HepG2 (cell line): ENCODE results near the gene BASP1.

Experiments
- FOXA3 ChIP-seq: IDR thresholded peaks from 2 replicates; pipeline ENCODE4 v1.6.1; 2016; ENCODE audit warnings: missing genetic modification reagents, missing compliant biosample characterization
- RFX5 ChIP-seq: IDR thresholded peaks from 2 replicates; pipeline ENCODE4 v1.6.1; 2011; ENCODE audit warnings: low read depth, low read length, improper control_type of control experiment
- RORA ChIP-seq: sonication (generic); formaldehyde crosslinking; IDR thresholded peaks from 2 replicates; pipeline ENCODE4 v1.5.0; 2020; ENCODE audit warnings: mild to moderate bottlenecking, missing genetic modification reagents, moderate library complexity
- ZNF768 ChIP-seq: sonication (generic); formaldehyde crosslinking; IDR thresholded peaks from 2 replicates; pipeline ENCODE4 v1.4.0; 2020; ENCODE audit warnings: missing genetic modification reagents
- TF ChIP-seq, protein P1 (sequence below): sonication (generic); formaldehyde crosslinking; IDR thresholded peaks from 2 replicates; pipeline ENCODE4 v1.4.0; 2020; ENCODE audit warnings: missing genetic modification reagents
- TF ChIP-seq, protein P2 (sequence below): sonication (generic); formaldehyde crosslinking; IDR thresholded peaks from 2 replicates; pipeline ENCODE4 v1.9.0; 2021; ENCODE audit warnings: missing genetic modification reagents, borderline replicate concordance
- TF ChIP-seq, protein P3 (sequence below): sonication (generic); formaldehyde crosslinking; IDR thresholded peaks from 2 replicates; pipeline ENCODE4 v1.5.0; 2020; ENCODE audit warnings: mild to moderate bottlenecking, missing genetic modification reagents, moderate library complexity

DNA sequence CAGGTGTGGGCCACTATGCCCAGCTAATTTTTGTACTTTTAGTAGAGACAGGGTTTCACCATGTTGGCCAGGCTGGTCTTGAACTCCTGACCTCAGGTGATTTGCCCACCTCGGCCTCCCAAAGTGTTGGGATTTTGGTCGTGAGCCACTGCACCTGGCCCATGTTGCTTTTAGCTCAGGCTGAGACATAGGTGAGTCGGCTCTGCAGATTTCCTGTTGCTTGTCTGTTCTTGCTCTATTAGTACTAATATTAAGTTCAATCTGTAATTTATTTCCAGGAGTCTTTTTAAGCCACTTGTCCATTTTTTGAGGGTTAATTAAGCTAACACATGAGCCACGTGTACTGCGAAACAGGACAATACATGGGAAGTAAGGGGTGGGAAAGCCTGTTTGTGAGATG, 21.4 kb upstream of the BASP1 start:
- TF ChIP-seq, protein P1, sequence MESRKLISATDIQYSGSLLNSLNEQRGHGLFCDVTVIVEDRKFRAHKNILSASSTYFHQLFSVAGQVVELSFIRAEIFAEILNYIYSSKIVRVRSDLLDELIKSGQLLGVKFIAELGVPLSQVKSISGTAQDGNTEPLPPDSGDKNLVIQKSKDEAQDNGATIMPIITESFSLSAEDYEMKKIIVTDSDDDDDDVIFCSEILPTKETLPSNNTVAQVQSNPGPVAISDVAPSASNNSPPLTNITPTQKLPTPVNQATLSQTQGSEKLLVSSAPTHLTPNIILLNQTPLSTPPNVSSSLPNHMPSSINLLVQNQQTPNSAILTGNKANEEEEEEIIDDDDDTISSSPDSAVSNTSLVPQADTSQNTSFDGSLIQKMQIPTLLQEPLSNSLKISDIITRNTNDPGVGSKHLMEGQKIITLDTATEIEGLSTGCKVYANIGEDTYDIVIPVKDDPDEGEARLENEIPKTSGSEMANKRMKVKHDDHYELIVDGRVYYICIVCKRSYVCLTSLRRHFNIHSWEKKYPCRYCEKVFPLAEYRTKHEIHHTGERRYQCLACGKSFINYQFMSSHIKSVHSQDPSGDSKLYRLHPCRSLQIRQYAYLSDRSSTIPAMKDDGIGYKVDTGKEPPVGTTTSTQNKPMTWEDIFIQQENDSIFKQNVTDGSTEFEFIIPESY (CRISPR knock-in tag), result no peak
- TF ChIP-seq RFX5 (no peak), FOXA3 (no peak), ZNF768 (no peak), RORA (CRISPR knock-in tag) (no peak)
- TF ChIP-seq, protein P2, sequence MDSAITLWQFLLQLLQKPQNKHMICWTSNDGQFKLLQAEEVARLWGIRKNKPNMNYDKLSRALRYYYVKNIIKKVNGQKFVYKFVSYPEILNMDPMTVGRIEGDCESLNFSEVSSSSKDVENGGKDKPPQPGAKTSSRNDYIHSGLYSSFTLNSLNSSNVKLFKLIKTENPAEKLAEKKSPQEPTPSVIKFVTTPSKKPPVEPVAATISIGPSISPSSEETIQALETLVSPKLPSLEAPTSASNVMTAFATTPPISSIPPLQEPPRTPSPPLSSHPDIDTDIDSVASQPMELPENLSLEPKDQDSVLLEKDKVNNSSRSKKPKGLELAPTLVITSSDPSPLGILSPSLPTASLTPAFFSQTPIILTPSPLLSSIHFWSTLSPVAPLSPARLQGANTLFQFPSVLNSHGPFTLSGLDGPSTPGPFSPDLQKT (CRISPR knock-in tag), result no peak
- TF ChIP-seq, protein P3, sequence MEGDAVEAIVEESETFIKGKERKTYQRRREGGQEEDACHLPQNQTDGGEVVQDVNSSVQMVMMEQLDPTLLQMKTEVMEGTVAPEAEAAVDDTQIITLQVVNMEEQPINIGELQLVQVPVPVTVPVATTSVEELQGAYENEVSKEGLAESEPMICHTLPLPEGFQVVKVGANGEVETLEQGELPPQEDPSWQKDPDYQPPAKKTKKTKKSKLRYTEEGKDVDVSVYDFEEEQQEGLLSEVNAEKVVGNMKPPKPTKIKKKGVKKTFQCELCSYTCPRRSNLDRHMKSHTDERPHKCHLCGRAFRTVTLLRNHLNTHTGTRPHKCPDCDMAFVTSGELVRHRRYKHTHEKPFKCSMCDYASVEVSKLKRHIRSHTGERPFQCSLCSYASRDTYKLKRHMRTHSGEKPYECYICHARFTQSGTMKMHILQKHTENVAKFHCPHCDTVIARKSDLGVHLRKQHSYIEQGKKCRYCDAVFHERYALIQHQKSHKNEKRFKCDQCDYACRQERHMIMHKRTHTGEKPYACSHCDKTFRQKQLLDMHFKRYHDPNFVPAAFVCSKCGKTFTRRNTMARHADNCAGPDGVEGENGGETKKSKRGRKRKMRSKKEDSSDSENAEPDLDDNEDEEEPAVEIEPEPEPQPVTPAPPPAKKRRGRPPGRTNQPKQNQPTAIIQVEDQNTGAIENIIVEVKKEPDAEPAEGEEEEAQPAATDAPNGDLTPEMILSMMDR (CRISPR knock-in tag), result no peak
